Dendritic cell treated with granulocyte-macrophage colony-stimulating factor and Interleukin-4, amounts not matched to agents 40 ng/mL and 50 ng/mL, for 4 days (primary cell): Measurements from ENCODE around the gene TCF12.
A peak's percentile ranks its signal among the peaks of the same experiment; 100 is the strongest.
"Not testable (repeated sequence)": the region's sequence is repeated elsewhere in the genome, so short reads cannot be mapped to it uniquely, and the experiment has no call there.

Source experiments
- H3K27ac Mint-ChIP-seq: one replicate; pipeline ENCODE4 v1.8.0; 2022; ENCODE audit warnings: mild to moderate bottlenecking, mixed read lengths
- H3K27me3 Mint-ChIP-seq: one replicate; pipeline ENCODE4 v1.8.0; 2022; ENCODE audit warnings: mild to moderate bottlenecking, mixed read lengths
- H3K36me3 Mint-ChIP-seq: one replicate; pipeline ENCODE4 v1.8.0; 2022; ENCODE audit warnings: low read depth, mixed read lengths
- H3K4me1 Mint-ChIP-seq: one replicate; pipeline ENCODE4 v1.8.0; 2022; ENCODE audit warnings: low read depth, mixed read lengths
- H3K4me3 Mint-ChIP-seq: one replicate; pipeline ENCODE4 v1.8.0; 2022; ENCODE audit warnings: mild to moderate bottlenecking, moderate library complexity, mixed read lengths
- H3K9me3 Mint-ChIP-seq: one replicate; pipeline ENCODE4 v1.8.0; 2022; ENCODE audit warnings: mixed read lengths
- intact Hi-C: fragments of 100-400 bp; cut with micrococcal nuclease; formaldehyde crosslinking; loops from one replicate; pipeline ENCODE4 v1.15.0; 2022

Gene TCF12

DNA sequence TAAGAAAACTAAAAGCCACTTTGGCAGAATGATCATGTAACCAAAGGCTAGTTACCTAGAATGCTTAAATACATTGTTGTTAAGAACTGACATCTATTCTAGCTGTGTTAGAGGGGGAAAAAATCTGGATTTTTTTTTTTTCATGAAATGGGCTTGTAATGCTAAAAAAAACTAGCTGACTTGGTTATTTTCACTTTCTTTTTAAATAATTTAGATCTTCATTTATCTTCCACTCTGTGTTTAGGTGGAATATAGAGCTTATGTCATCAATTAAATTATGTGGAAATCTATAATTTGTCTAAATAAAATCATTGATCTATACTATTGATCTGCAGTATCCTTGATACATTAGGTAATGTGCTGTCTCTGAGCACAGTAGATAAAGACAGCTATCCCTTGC lies 217.4 kb downstream of the TCF12 start:
- Mint-ChIP-seq H3K9me3 (no peaks in the 10 kb centered on the region), H3K27me3 (no peaks in the 10 kb centered on the region), H3K4me3 (no peak overlapping the region), H3K27ac (no peak overlapping the region), H3K4me1 (peaks cover 28% of the 10 kb centered on the region), H3K36me3 (no peaks in the 10 kb centered on the region)
- intact Hi-C loops: loop anchor here (10.0 kb wide), 3 partner anchors 61 to 211 kb away; no protein-coding TSS in a partner anchor

DNA sequence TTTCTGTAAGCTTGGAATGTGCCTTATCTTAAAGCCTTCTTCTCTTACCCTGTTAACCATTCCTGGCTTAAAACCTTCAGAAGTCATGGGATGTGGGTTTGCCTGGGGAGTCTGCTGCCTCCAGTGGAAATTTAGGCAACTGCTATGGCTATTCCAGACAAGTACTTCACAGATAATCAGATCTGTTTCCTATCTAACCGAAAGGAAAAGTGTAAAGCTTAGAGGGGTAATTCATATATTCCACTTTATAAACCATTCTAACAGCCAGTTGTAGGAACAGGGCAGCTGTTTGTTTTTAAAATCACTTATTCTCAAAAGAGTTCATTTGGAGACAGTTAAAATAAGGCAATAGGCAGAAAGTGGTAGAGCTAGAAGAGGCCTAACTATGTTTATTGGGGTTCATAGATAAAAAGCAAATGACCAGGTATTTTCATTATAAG lies 219.9 kb downstream of the TCF12 start:
- Mint-ChIP-seq H3K27me3 (no peaks in the 10 kb centered on the region), H3K9me3 (no peaks in the 10 kb centered on the region), H3K4me3 (no peak overlapping the region), H3K4me1 (peaks cover 30% of the 10 kb centered on the region), H3K27ac (no peak overlapping the region), H3K36me3 (no peaks in the 10 kb centered on the region)
- intact Hi-C loops: loop anchor here (10.0 kb wide), 3 partner anchors 64 to 214 kb away; no protein-coding TSS in a partner anchor

DNA sequence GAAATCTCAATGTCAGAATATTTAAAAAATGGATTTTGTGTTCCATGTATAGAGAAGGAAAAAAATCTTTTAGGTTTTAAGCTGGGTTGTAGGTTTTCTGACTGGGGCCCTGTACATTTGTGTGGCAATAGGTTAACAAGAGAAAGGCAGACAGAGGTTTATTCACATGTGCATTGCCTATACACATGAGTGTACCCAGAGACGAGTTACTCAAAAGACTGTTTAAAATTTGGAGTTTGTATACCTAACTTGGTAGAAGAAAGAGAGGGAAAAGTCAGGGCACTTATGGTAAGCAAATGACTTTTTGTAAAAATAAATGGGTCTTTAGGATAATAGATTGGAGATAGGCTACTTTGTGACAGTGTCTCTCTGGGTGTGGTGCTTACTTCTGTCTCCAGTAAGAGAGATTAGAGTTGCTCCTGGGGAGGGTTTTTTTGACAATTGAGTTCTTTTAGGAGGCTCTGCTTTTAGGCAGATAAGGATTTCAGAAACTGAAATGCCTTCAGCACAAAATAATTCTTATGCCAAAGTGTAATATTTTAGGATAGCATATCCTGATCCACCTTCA lies 225.2 kb downstream of the TCF12 start:
- no peak overlapping the region for H3K4me3 Mint-ChIP-seq
- intact Hi-C loops: loop anchor here (10.0 kb wide), 1 partner anchor 381 kb away; no protein-coding TSS in a partner anchor
- H3K36me3 Mint-ChIP-seq: no peaks in the 10 kb centered on the region
- H3K27ac Mint-ChIP-seq: no peak overlapping the region
- H3K4me1 Mint-ChIP-seq: peaks cover 34% of the 10 kb centered on the region
- H3K9me3 Mint-ChIP-seq: no peaks in the 10 kb centered on the region
- H3K27me3 Mint-ChIP-seq: no peaks in the 10 kb centered on the region

DNA sequence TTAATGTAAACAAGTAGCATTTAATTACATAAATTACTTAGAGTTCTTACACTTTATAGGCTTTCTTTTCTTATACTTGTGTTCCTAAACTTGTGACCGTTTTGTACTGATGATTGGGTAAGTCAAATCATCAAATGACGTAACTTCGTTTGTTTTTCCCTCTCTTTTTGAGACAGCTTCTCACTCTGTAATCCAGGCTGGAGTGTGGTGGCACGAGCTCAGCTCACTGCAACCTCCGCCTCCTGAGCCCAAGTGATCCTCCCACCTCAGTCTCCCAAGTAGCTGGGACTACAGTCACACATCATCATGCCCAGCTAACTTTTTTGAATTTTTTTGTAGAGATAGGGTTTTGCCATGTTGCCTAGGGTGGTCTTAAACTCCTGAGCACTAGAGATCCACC lies 226.0 kb downstream of the TCF12 start:
- Mint-ChIP-seq H3K36me3 (no peaks in the 10 kb centered on the region), H3K27ac (no peak overlapping the region), H3K9me3 (no peaks in the 10 kb centered on the region), H3K4me3 (no peak overlapping the region), H3K4me1 (peaks cover 38% of the 10 kb centered on the region), H3K27me3 (no peaks in the 10 kb centered on the region)
- intact Hi-C loops: loop anchor here (10.0 kb wide), 1 partner anchor 380 kb away; no protein-coding TSS in a partner anchor

DNA sequence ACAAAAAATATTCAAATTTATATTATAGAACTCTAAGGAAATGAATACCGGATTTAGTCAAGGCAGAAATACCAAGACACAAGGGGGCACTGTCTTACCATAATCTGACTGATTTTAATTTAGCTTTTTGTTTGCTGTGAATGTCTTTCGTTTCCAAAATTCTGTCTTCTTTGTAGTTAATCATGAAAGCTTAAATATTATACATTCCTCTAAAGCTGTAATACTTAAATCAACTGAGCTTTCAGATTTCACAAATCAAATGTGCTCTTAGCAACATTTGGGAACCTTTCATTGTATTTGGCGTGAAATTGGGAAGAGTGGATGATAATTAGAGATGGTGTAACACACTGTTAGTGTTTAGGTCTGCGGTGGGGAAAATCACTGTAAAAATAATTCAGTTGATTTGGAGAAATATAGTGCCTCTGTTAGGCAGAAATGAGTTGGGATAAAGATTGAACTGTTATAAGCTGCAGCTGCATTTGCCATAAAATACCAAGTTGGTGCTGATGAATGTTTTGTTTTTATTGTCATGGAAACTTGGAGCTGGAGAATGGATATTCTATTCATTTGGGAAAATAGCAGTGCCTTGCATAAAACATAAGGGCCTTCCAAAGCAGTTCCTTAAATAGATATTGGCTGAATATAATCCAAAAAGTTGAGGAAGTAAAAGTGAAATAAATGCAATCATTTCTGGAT lies 228.2 kb downstream of the TCF12 start:
- Mint-ChIP-seq H3K27ac (peak overlapping the region; percentile 87), H3K9me3 (peaks cover 9% of the 10 kb centered on the region), H3K4me1 (peaks cover 49% of the 10 kb centered on the region), H3K4me3 (peak overlapping the region; percentile 58), H3K27me3 (no peaks in the 10 kb centered on the region), H3K36me3 (peaks cover 20% of the 10 kb centered on the region)
- intact Hi-C loops: loop anchor here (1.0 to 10.0 kb wide), 3 partner anchors 66 to 378 kb away; no protein-coding TSS in a partner anchor

DNA sequence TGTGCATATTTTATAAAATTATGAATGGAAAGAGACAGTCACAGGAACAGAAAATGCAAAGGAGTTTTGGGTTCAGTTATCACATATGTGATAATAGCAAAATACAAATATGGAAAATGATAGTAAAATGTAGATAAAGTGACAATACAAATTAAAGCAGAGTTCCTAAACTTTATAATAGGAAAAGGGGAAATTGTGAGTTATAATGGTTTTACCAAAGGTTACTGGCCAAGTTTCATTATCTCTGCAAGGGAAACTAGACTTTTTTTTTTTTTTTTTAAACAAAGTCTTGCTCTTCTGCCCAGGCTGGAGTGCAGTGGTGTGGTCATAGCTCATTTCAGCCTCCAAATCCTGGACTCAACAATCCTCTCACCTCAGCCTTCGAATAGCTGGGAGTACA lies 229.2 kb downstream of the TCF12 start:
- intact Hi-C loops: loop anchor here (2.0 to 10.0 kb wide), 2 partner anchors 65 to 377 kb away; no protein-coding TSS in a partner anchor
- Mint-ChIP-seq H3K27ac (no peak overlapping the region), H3K4me1 (peaks cover 55% of the 10 kb centered on the region), H3K4me3 (no peak overlapping the region), H3K27me3 (no peaks in the 10 kb centered on the region), H3K36me3 (peaks cover 30% of the 10 kb centered on the region), H3K9me3 (peaks cover 19% of the 10 kb centered on the region)

DNA sequence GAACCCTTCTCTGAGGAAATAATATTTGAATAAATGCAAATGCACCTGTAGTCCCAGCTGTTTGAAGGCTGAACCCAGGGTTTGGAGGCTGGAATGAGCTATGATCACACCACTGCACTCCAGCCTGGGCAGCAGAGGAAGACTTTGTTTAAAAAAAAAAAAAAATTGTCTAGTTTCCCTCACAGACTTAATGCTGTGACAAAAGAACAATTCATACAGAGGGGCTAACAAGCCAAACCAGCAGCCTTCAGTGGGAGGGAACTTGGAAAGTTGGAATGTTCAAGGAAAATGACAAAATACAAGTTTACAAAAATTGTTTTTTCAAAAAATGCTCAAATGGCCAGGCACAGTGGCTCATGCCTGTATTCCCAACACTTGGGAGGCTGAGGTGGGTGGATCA lies 229.8 kb downstream of the TCF12 start:
- H3K4me3 Mint-ChIP-seq: no peak overlapping the region
- H3K27ac Mint-ChIP-seq: no peak overlapping the region
- H3K36me3 Mint-ChIP-seq: peaks cover 36% of the 10 kb centered on the region
- no peaks in the 10 kb centered on the region for H3K27me3 Mint-ChIP-seq
- H3K9me3 Mint-ChIP-seq: peaks cover 25% of the 10 kb centered on the region
- intact Hi-C loops: loop anchor here (10.0 kb wide), 1 partner anchor 377 kb away; no protein-coding TSS in a partner anchor
- H3K4me1 Mint-ChIP-seq: peaks cover 59% of the 10 kb centered on the region

DNA sequence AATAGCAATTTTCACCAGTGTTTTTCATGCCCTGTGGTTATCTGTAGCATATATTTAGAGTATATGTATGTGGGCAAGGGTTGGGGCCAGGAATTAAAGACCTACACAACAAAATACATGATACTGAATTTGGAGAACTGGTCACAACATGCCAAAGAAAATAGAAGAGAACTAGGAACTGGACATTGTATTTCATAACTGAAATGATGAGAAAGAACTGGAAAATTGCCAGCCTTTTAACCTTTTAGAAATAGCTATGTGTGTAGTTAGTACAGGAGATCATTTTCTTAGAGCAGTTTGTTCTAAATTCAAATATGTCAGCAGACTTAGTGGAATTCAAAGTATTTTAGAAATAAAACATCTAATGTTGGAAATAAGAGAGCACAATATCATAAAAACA lies 230.8 kb downstream of the TCF12 start:
- H3K27ac Mint-ChIP-seq: peak overlapping the region; percentile 28

DNA sequence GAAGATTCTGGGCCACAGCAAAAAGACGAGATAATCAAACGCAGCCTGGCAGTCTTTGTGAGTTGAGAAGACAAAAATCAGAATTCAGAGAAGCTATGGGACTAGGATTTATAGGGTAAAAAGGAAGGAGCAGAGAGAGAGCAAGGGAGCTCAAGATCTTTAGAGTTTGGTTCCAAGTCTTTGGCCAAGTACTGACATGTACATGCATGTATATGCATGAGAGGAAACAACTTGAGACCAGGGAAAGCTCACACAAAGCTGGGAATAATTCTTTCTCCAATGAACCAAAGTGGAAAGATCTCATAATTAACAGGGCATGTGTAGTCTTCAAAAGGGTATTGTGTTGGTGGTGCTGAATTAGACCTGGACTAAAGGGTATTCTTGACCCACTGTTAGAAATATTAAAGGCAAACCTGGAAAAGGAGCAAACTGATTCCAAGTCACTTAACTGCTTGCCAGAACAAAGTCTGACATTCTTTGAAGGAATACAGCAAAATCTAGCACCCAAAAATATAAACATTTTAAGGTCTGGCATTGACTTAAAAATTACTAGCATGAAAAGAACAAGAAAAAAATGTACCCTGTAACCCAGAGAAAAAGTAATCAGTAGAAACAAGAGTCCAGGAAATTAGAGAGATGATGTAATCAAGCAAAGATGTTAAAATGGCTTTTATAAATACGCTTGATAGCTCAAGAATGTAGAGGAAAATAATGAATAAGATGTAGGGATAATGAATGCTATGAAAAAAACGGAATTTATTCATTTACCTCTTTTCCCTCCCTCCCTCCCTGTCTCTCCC lies 231.8 kb downstream of the TCF12 start:
- Mint-ChIP-seq H3K4me1 (peaks cover 63% of the 10 kb centered on the region), H3K27ac (peak overlapping the region; percentile 32), H3K27me3 (no peaks in the 10 kb centered on the region), H3K4me3 (no peak overlapping the region), H3K9me3 (peaks cover 25% of the 10 kb centered on the region), H3K36me3 (peaks cover 49% of the 10 kb centered on the region)
- intact Hi-C loops: no loop called here

More for the DNA sequence above, 230.8 kb downstream of the TCF12 start:
- Mint-ChIP-seq H3K36me3 (peaks cover 46% of the 10 kb centered on the region), H3K27me3 (no peaks in the 10 kb centered on the region), H3K4me1 (peaks cover 59% of the 10 kb centered on the region), H3K9me3 (peaks cover 25% of the 10 kb centered on the region), H3K4me3 (no peak overlapping the region)
- intact Hi-C loops: loop anchor here (10.0 kb wide), 1 partner anchor 376 kb away; no protein-coding TSS in a partner anchor

DNA sequence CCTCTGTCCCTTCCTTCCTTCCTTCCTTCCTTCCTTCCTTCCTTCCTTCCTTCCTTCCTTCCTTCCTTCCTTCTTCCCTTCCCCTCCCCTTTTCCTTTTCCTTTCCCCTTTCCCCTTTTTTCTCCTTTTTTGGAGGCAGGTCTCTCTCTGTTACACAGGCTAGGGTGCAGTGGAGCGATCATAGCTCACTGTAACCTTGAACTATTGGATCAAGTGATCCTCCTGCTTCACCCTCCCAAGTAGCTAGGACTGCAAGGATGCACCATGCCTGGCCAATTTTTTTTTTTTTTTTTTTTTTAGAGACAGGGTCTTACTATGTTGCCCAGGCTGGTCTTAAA lies 232.4 kb downstream of the TCF12 start:
- H3K27ac Mint-ChIP-seq: peak overlapping the region; percentile 32
- H3K4me3 Mint-ChIP-seq, H3K27me3 Mint-ChIP-seq, intact Hi-C loops: not testable (repeated sequence)
- H3K4me1 Mint-ChIP-seq: peaks cover 64% of the 10 kb centered on the region
- peaks cover 25% of the 10 kb centered on the region for H3K9me3 Mint-ChIP-seq
- peaks cover 49% of the 10 kb centered on the region for H3K36me3 Mint-ChIP-seq

DNA sequence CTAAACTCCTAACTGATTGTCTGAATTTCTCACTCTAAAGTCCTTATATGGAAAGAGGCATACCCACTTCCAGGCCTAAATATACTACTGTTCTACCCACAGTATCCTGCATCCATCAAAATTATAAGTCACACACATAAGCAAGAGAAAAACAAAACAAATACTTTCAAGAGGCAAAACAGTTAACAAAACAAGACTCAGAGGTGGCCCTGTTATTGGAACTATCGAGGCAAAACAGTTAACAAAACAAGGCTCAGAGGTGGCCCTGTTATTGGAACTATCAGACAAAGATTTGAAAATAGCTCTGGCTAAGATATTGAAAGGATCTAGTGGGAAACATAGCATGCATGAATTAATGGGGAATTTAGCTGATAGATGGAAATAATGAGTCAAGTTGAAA lies 233.7 kb downstream of the TCF12 start:
- H3K9me3 Mint-ChIP-seq: peaks cover 25% of the 10 kb centered on the region
- peak overlapping the region; percentile 86 for H3K27ac Mint-ChIP-seq
- peaks cover 49% of the 10 kb centered on the region for H3K36me3 Mint-ChIP-seq
- H3K27me3 Mint-ChIP-seq: no peaks in the 10 kb centered on the region
- peaks cover 57% of the 10 kb centered on the region for H3K4me1 Mint-ChIP-seq
- intact Hi-C loops: no loop called here
- H3K4me3 Mint-ChIP-seq: no peak overlapping the region

DNA sequence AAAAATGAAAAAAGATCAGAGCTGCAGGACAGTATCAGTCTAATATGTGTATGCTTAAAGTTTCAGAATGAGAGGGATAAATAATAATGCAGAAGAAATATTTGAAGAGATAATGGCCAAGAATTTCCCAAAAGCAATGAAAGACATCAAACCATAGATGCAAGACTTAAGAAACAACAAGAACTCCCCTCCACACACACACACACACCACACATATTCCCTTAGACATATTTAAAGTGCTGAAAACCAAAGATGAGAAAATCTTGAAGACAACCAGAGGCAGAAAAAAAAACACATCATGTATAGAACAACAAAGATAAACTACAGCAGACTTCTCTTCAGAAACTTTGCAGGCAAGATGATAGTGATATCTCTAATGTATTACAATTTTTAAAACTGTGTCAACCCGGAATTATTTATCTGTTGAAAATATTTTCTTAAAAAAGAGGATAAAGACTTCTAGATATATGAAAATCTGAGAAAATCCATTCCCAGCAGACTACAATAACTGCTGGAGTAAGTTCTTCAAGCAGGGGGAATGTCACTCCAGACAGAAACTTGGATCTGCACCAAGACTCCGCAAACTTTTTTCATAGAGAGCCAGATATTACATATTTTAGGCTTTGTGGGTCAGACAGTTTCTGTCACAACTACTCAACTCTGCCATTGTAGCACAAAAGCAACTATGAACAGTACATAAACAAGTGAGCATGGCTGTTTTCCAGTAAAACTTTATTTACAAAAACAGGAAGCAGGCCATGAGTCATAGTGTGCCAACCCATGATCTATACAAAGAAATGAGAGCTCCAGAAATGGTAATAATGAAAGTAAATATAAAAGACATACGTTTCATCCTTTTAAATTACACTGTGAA lies 234.5 kb downstream of the TCF12 start:
- Mint-ChIP-seq H3K9me3 (peaks cover 25% of the 10 kb centered on the region), H3K27me3 (no peaks in the 10 kb centered on the region), H3K4me1 (peaks cover 57% of the 10 kb centered on the region), H3K27ac (peak overlapping the region; percentile 86), H3K36me3 (peaks cover 51% of the 10 kb centered on the region), H3K4me3 (peak overlapping the region; percentile 26)
- intact Hi-C loops: no loop called here

DNA sequence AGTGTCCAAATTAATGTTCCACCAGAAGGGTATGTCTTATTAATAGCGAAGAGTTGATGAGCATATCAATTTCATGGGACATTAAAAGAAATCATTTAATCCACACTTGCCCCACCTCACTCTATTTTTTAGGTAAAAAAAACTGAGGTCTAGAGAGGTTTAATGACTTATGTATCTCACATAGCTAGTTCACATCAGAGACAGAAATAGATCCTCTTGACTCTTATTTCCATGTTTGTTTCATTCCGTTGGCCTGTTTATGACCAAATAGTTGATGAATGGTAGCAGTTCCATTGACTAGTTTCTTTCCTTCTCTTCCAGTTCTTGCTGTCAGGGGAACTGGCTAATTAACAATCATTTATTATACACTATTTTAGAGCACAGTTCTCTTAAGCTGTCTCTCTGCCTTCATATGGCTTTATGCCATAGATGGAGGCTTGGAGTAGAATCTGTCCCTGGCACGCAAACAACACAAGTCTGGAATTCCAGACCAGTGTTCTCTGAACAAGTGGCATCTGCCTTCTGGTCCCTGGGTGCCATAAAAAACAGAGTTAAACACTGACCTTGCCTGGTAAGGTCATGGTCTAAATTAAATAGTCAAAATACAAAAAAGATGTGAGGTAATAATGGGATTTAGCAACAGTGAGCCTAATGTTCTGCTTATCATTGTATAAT lies 237.9 kb downstream of the TCF12 start:
- H3K27ac Mint-ChIP-seq: no peak overlapping the region
- no peaks in the 10 kb centered on the region for H3K27me3 Mint-ChIP-seq
- peaks cover 15% of the 10 kb centered on the region for H3K9me3 Mint-ChIP-seq
- intact Hi-C loops: no loop called here
- H3K4me1 Mint-ChIP-seq: peaks cover 31% of the 10 kb centered on the region
- no peak overlapping the region for H3K4me3 Mint-ChIP-seq
- peaks cover 43% of the 10 kb centered on the region for H3K36me3 Mint-ChIP-seq
